ENCODE measurements around the gene FAM83F. TPM values are rescaled to one million over a fixed set of nuclear protein-coding genes. Genes with fewer than 3 reads are reported as not detected.

FAM83F gene
- total RNA-seq, 1 donor from 2014 or later, result 12.8 TPM

DNA sequence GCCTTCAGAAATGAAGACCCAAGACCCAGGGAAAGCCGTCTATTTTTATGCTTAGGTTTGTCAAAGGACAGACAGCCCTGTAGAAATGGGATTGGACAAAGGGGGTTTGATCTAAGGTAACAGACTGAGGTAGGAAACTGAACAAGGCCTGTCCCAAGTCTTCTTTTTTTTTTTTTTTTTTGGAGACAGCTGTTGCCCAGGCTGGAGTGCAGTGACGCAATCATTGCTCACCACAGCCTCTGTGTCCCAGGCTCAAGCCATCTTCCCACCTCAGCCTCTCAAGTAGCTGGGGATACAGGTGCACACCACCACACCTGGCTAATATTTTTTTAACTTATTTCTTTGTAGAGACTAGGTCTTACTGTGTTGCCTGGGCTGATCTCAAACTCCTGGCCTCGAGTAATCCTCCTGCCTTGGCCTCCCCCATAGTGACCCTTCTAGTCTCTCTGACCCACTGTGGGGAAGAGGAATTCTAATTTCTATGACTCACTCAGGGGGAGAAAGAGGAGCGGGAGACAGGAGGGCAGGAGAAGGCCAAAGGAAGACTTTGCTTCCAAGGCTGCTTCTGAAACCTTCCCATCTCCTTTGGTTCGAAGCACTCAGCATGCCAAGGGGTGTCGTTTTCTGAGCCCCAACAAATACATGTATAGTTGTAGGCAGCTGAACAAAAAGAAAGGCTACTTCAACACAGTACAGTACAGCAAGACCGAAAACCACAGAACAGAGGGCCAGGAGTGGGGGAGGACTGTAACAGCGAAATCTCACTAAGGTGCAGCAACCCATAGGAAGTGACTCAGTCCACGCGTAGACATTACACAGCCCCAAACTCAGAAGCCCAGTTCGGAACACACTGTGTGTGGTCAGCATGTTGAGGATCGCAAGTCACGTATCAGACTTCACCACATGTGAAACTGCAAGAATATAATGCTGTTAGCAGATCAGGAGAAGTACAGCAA, 33.7 kb upstream of the FAM83F start:
- intact Hi-C loops (cut with DNase I), result no loop called here

DNA sequence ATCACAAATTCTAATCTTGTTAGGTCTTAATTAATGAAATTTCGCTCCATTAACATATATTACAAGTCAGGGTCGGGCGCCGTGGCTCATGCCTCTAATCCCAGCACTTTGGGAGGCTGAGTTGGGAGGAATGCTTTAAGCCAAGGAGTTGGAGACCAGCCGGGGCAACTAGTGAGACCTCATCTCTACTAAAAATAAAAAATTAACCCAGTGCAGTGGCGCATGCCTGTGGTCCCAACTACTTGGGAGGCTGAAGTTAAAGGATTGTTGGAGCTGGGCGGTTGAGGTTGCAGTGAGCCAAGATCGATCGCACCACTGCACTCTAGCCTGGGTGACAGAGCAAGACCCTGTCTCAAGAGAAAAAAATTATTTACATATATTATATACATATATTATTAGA, 32.7 kb upstream of the FAM83F start:
- Histone ChIP-seq H3K36me3 (no peaks in the 10 kb centered on the region), H3K27ac (no peak overlapping the region), H3K4me1 (no peaks in the 10 kb centered on the region), H3K9me3 (no peaks in the 10 kb centered on the region), H3K4me3 (no peak overlapping the region), H3K27me3 (no peaks in the 10 kb centered on the region)
- intact Hi-C loops (cut with DNase I), result no loop called here
- TF ChIP-seq POLR2A (IDR thresholded peaks at IDR 0.05), result no peak
- no peak for TF ChIP-seq POLR2AphosphoS5 (IDR thresholded peaks at IDR 0.05; ENCODE audit: insufficient read depth in 1 of 2, low read depth in 1 of 2)
- TF ChIP-seq, protein P1, sequence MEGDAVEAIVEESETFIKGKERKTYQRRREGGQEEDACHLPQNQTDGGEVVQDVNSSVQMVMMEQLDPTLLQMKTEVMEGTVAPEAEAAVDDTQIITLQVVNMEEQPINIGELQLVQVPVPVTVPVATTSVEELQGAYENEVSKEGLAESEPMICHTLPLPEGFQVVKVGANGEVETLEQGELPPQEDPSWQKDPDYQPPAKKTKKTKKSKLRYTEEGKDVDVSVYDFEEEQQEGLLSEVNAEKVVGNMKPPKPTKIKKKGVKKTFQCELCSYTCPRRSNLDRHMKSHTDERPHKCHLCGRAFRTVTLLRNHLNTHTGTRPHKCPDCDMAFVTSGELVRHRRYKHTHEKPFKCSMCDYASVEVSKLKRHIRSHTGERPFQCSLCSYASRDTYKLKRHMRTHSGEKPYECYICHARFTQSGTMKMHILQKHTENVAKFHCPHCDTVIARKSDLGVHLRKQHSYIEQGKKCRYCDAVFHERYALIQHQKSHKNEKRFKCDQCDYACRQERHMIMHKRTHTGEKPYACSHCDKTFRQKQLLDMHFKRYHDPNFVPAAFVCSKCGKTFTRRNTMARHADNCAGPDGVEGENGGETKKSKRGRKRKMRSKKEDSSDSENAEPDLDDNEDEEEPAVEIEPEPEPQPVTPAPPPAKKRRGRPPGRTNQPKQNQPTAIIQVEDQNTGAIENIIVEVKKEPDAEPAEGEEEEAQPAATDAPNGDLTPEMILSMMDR (IDR thresholded peaks at IDR 0.05), result no peak
- no peak for DNase-seq (ENCODE audit: extremely low spot score in 2 of 2)

More for the DNA sequence above, 33.7 kb upstream of the FAM83F start:
- no peaks in the 10 kb centered on the region for H3K36me3 ChIP-seq
- no peaks in the 10 kb centered on the region for H3K9me3 ChIP-seq
- no peak for TF ChIP-seq POLR2A (IDR thresholded peaks at IDR 0.05)
- TF ChIP-seq, protein P1 (IDR thresholded peaks at IDR 0.05), result no peak
- no peak for TF ChIP-seq POLR2AphosphoS5 (IDR thresholded peaks at IDR 0.05; ENCODE audit: insufficient read depth in 1 of 2, low read depth in 1 of 2)
- no peaks in the 10 kb centered on the region for H3K4me1 ChIP-seq
- no peaks in the 10 kb centered on the region for H3K27me3 ChIP-seq
- H3K27ac ChIP-seq, result no peak overlapping the region
- no peak for DNase-seq (ENCODE audit: extremely low spot score in 2 of 2)
- no peak overlapping the region for H3K4me3 ChIP-seq

DNA sequence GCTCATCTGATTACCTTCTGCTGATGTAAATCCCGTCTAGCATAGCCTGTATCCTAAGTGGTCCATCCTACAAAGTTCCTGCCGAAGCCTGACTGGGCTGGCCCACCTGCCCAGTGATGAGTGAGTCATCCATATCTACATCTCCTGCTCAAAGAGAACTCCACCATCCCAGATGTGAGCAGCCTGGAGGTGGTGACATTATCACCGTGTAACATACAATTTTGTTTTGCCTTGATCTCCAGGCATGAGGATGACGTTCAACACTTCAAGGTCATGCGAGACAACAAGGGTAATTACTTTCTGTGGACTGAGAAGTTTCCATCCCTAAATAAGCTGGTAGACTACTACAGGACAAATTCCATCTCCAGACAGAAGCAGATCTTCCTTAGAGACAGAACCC, 29.0 kb upstream of the FAM83F start:
- H3K27ac ChIP-seq, result no peak overlapping the region
- no peaks in the 10 kb centered on the region for H3K36me3 ChIP-seq
- no peaks in the 10 kb centered on the region for H3K4me1 ChIP-seq
- DNase-seq (ENCODE audit: extremely low spot score in 2 of 2), result no peak
- no peaks in the 10 kb centered on the region for H3K9me3 ChIP-seq
- no peaks in the 10 kb centered on the region for H3K27me3 ChIP-seq
- intact Hi-C loops (cut with DNase I), result no loop called here
- TF ChIP-seq POLR2AphosphoS5 (IDR thresholded peaks at IDR 0.05; ENCODE audit: insufficient read depth in 1 of 2, low read depth in 1 of 2), result no peak
- TF ChIP-seq, protein P1 (IDR thresholded peaks at IDR 0.05), result no peak
- no peak for TF ChIP-seq POLR2A (IDR thresholded peaks at IDR 0.05)
- H3K4me3 ChIP-seq, result no peak overlapping the region

DNA sequence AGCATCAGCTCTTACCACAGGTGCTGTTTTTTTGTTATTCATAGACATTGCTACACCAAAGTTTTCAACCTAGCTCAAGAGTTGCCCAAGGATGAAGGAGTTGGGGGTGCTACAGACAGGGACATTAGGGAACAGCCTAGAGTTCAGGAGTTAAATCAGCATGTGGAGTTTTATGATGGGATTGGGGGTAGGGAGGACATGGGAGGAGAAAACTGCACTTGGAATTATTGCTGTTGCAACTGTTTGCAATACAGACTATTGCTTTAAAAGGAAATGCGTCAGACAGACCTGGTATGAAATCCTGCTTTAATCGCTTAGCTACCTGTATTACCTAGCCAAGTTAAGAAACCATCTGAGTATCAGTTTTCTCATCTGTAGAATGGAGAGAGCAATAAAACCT, 28.3 kb upstream of the FAM83F start:
- H3K4me1 ChIP-seq, result no peaks in the 10 kb centered on the region
- H3K4me3 ChIP-seq, result no peak overlapping the region
- H3K27me3 ChIP-seq, result no peaks in the 10 kb centered on the region
- TF ChIP-seq, protein P1 (IDR thresholded peaks at IDR 0.05), result no peak
- TF ChIP-seq POLR2AphosphoS5 (IDR thresholded peaks at IDR 0.05; ENCODE audit: insufficient read depth in 1 of 2, low read depth in 1 of 2) (no peak), POLR2A (IDR thresholded peaks at IDR 0.05) (no peak)
- no peaks in the 10 kb centered on the region for H3K9me3 ChIP-seq
- intact Hi-C loops (cut with DNase I), result no loop called here
- no peak for DNase-seq (ENCODE audit: extremely low spot score in 2 of 2)
- no peaks in the 10 kb centered on the region for H3K36me3 ChIP-seq
- H3K27ac ChIP-seq, result no peak overlapping the region

Data from vagina (tissue), 2 donors.